Stimulated activated naive CD8-positive, alpha-beta T cell treated with anti-CD3 and anti-CD28 coated beads, Interleukin-15, Interleukin-2, amounts not matched to agents 100 ng/mL and 50 ng/mL, for 24 hours (primary cell): ENCODE results near the gene ZBTB40.

Source experiments
- H3K27ac Mint-ChIP-seq: one replicate; pipeline ENCODE4 v1.8.0; 2021; ENCODE audit warnings: mild to moderate bottlenecking, mixed read lengths
- H3K27me3 Mint-ChIP-seq: one replicate; pipeline ENCODE4 v1.8.0; 2021; ENCODE audit warnings: mixed read lengths
- H3K36me3 Mint-ChIP-seq: one replicate; pipeline ENCODE4 v1.8.0; 2021; ENCODE audit warnings: low read depth, mixed read lengths
- H3K4me1 Mint-ChIP-seq: one replicate; pipeline ENCODE4 v1.8.0; 2021; ENCODE audit warnings: low read depth, mixed read lengths
- H3K4me3 Mint-ChIP-seq: one replicate; pipeline ENCODE4 v1.8.0; 2021; ENCODE audit warnings: mild to moderate bottlenecking, mixed read lengths
- H3K9me3 Mint-ChIP-seq: one replicate; pipeline ENCODE4 v1.8.0; 2021; ENCODE audit warnings: mixed read lengths

Gene ZBTB40

DNA sequence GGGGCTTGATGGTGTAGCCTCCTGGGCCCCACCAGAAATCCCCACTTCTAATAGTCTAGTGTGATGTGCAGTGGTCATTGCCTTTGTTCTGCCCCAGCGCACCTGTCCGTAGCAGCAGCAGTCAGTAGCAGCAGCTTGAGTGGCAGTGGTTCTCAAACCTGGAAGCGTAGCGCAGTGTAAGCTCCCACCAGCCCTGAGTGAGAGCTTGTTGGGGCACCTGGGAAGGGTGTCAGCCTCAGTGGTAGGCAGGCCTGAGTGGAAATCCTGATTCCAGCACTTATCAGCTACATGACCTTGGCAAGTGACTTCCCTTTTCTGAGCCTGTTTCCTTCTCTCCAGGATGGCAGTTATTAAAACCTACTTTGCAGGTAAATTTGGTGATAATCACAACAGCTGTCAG lies 70.0 kb downstream of the ZBTB40 start:
- H3K36me3 Mint-ChIP-seq: peaks cover 62% of the 10 kb centered on the region
- no peaks in the 10 kb centered on the region for H3K27me3 Mint-ChIP-seq
- no peaks in the 10 kb centered on the region for H3K9me3 Mint-ChIP-seq
- H3K4me1 Mint-ChIP-seq: no peaks in the 10 kb centered on the region
- H3K4me3 Mint-ChIP-seq: no peak overlapping the region
- no peak overlapping the region for H3K27ac Mint-ChIP-seq

DNA sequence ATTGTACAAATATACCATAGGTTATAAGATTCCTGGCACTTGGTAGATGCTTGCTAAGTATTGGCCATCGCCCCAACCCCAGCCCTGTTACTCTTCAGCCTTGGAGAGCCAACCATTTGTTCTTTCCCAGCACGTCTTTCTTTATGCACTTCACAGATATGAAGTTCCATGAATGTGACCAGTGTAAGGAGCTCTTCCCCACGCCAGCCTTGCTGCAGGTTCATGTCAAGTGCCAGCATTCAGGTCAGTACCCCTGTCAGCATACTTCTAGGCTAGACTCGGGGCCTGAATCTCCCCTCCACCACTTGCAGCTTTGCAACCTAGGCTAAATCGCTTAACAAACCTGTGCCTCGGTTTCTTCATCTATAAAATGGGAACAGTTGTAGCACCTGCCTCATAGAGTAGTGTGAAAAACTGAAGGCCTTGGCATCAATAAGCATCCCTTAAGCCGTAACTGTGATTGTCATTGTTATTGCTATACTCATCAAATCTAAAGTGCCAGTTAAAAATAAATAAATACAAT lies 70.6 kb downstream of the ZBTB40 start:
- H3K4me1 Mint-ChIP-seq: no peaks in the 10 kb centered on the region
- H3K36me3 Mint-ChIP-seq: peaks cover 62% of the 10 kb centered on the region
- no peak overlapping the region for H3K27ac Mint-ChIP-seq
- no peak overlapping the region for H3K4me3 Mint-ChIP-seq
- no peaks in the 10 kb centered on the region for H3K27me3 Mint-ChIP-seq
- H3K9me3 Mint-ChIP-seq: no peaks in the 10 kb centered on the region

DNA sequence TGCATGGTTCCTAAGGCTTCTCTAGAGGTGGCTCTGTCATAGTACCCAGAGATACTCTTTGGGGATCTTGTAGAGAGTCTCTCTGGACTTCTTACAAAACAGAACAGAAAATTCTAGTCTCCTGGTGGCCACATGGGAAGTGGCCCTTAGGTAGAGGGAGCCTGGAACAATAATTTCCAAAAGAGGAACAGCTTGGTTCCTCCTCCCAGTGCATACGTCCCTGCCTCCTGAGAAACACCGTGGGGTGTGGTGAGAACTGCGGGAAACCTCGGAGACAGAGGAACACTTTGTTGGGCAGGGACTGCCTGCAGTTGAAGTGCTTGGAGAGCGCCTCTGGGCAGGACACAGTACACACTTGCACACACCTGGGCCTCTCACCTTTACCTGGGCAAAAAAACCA lies 72.8 kb downstream of the ZBTB40 start:
- Mint-ChIP-seq H3K4me3 (no peak overlapping the region), H3K9me3 (no peaks in the 10 kb centered on the region), H3K27ac (no peak overlapping the region), H3K36me3 (peaks cover 44% of the 10 kb centered on the region), H3K27me3 (no peaks in the 10 kb centered on the region), H3K4me1 (no peaks in the 10 kb centered on the region)

DNA sequence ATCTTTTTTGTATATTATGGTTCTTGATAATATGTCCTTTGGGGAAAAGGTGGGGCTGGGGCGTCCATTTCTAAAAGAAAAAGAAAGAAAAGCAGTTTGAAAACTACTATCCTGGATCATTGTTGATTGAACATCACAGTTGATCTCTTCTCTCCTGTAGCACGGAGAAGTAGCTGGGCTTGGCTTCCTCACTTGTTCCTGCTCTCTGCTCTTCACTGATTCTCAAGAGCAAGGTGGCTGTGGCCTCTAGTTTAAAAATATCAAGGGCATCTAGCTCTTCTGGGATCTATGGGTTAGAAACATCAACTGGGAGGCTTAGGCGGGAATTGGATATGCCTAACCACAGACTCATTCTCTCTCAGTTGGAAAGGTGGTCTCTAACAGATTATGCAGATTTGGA lies 73.6 kb downstream of the ZBTB40 start:
- H3K9me3 Mint-ChIP-seq: no peaks in the 10 kb centered on the region
- peaks cover 43% of the 10 kb centered on the region for H3K36me3 Mint-ChIP-seq
- no peaks in the 10 kb centered on the region for H3K27me3 Mint-ChIP-seq
- H3K4me1 Mint-ChIP-seq: no peaks in the 10 kb centered on the region
- H3K27ac Mint-ChIP-seq: no peak overlapping the region
- no peak overlapping the region for H3K4me3 Mint-ChIP-seq

DNA sequence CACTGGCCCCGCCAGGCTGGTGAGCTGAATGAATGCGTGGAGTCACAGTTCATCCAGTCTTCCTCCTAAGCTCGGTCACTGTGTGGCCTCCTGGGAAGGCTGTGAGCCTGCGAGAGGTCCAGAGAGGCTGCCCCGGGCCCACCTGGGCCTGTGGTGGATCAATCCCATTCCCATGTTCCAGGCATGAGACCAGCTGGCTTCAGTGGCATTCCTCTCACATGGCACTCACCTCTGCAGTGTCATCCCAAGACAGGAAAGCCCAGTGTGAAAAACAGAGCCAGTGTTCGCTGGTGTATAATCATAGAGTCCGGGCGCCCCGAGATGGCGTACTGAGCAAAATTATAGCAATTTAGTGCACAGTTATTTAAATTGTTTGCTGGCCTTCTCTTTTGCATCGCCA lies 74.0 kb downstream of the ZBTB40 start:
- H3K27me3 Mint-ChIP-seq: no peaks in the 10 kb centered on the region
- no peaks in the 10 kb centered on the region for H3K9me3 Mint-ChIP-seq
- no peaks in the 10 kb centered on the region for H3K4me1 Mint-ChIP-seq
- H3K27ac Mint-ChIP-seq: no peak overlapping the region
- H3K36me3 Mint-ChIP-seq: peaks cover 39% of the 10 kb centered on the region
- no peak overlapping the region for H3K4me3 Mint-ChIP-seq

DNA sequence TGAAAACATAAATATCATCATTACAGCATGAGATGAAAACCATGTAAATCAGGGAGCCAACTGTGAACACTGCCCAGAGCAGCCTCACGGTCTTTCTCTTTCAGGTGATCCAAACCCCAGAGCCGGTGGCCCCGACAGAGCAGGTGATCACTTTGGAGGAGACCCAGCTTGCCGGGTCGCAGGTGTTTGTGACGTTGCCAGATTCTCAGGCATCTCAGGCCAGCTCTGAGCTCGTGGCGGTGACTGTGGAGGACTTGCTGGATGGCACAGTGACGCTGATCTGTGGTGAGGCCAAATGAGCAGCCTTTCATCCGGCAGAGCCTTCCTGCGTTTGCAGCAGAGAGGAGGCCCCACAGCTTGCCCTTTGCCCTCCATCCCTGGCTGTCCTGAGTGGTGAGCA lies 74.4 kb downstream of the ZBTB40 start:
- Mint-ChIP-seq H3K27ac (no peak overlapping the region), H3K9me3 (no peaks in the 10 kb centered on the region), H3K4me1 (no peaks in the 10 kb centered on the region), H3K27me3 (no peaks in the 10 kb centered on the region), H3K36me3 (peaks cover 37% of the 10 kb centered on the region), H3K4me3 (no peak overlapping the region)

DNA sequence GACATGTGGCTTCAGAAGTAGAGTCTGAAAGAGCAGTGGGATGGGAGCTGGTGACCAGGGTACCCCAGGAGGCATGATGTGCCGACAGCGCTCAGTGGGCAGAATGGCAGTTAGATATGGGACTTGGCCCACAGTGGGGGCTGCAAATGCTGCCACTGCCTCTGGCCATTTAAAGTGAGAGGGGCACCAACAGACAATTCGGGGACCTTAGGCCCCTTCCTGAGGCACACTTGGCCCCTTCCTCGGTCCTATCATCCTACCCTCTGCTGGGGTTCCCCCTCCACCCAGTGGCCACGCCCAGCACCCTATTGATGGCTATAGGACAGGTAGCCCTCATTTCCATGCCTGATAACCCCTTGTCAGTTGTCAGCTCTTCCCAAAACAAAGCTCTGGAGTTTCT lies 75.0 kb downstream of the ZBTB40 start:
- no peak overlapping the region for H3K4me3 Mint-ChIP-seq
- no peaks in the 10 kb centered on the region for H3K27me3 Mint-ChIP-seq
- H3K27ac Mint-ChIP-seq: no peak overlapping the region
- peaks cover 37% of the 10 kb centered on the region for H3K36me3 Mint-ChIP-seq
- H3K4me1 Mint-ChIP-seq: no peaks in the 10 kb centered on the region
- no peaks in the 10 kb centered on the region for H3K9me3 Mint-ChIP-seq

DNA sequence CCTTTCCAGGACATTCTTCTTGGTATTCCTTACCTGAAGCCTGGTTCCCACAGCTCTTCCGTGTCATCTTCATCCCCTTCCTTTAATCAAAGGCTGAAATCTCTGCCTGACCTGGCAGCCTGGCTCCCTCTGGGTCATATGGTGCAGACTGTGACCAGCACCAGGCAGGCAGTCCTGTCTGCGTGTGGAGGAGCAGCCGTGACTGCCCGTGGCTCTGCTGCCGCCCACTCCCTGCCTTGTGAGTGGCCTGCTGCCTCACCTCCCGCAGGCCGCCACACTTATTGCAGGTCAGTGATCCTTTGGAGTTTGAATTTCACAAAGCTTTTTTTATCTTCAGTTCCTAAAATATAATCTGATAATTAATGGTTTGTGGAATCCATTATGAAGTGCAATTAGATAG lies 75.5 kb downstream of the ZBTB40 start:
- Mint-ChIP-seq H3K36me3 (peaks cover 34% of the 10 kb centered on the region), H3K4me3 (no peak overlapping the region), H3K9me3 (no peaks in the 10 kb centered on the region), H3K27ac (no peak overlapping the region), H3K4me1 (no peaks in the 10 kb centered on the region), H3K27me3 (no peaks in the 10 kb centered on the region)

DNA sequence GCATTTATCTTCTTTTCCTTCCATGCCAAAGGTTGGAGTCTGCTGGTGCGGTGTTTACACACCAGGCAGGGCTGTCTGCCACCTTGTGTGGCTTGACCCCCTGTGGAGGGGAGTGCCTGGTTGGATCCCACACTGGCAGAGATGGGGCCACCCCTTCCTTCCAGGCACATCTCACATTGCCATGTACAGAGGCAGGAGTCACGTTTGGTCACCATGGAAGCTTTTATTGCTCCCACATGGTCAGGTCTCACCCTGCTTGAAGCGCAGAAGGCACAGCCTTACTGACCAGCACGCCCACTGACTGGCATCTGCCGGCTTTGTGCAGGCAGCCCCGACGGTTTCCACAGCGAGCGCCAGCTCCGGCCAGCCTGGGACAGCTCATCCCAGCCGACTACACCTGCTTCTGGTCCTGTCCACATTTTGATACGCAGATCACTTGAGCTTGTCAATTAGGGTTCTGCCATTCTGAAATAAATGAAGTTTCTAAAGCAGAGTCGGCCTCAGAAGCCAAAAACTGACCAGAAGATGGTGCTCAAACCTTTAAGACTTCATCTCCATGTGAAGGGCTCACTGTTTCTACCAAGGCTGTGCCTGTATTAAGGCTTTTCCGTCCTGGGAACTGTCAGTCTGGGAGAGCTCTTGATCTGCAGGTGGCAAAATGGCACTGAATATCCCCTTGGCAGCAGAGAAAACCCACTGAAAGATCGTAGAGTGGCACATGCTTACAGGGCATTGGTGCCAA lies 76.1 kb downstream of the ZBTB40 start:
- H3K36me3 Mint-ChIP-seq: peaks cover 32% of the 10 kb centered on the region
- H3K27me3 Mint-ChIP-seq: no peaks in the 10 kb centered on the region
- H3K4me1 Mint-ChIP-seq: no peaks in the 10 kb centered on the region
- H3K4me3 Mint-ChIP-seq: no peak overlapping the region
- H3K27ac Mint-ChIP-seq: no peak overlapping the region
- H3K9me3 Mint-ChIP-seq: no peaks in the 10 kb centered on the region

DNA sequence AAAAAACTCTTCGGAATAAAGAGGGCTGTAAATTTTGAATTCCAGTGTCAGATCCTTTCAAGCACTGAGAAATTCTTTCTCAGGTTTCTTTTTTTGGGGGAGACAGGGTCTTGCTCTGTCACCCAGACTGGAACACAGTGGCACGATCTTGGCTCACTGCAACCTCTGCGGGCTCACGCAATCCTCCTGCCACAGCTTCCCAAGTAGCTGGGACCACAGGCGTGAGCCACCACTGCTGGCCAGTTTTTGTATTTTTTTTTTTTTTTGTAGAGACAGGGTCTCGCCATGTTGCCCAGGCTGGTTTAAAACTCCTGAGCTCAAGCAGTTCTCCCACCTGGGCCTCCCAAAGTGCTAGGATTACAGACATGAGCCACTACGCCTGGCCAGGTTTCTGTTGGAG lies 76.8 kb downstream of the ZBTB40 start:
- no peak overlapping the region for H3K4me3 Mint-ChIP-seq
- no peaks in the 10 kb centered on the region for H3K9me3 Mint-ChIP-seq
- no peaks in the 10 kb centered on the region for H3K4me1 Mint-ChIP-seq
- no peaks in the 10 kb centered on the region for H3K27me3 Mint-ChIP-seq
- H3K27ac Mint-ChIP-seq: no peak overlapping the region
- peaks cover 27% of the 10 kb centered on the region for H3K36me3 Mint-ChIP-seq

DNA sequence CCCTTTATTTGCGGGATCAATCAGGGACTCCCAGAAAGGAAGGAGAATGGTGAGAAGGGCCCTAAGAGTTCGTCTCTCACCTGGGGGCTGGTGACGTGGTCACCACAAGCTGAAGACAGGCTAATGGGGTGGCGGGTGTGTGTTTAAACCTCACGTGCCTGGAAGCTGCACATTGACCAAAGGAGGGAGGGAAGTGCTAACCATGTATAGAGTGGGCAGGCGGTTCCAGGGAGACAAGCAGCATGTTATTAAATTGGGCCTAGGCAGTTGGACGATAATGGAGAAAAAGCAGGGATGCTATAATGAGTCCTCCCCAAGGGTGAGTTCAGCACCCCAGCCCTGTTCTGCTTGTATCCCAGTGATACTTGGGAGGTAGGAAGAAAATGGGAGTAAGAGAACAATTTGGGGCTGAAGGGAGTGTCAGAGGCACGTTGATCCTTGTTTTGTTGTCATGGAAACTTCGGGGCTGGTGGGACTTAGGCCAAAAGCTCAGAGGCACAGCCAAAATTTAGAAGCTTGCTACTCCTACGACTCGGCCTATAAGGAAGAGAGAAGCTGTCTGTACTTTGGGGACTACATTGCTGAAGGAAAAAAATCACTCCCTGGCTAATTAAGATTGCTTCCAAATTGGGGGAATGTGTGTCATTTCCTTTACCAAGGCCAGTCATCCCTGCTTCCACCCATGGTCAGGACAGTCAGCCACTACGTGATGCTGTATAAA lies 78.4 kb downstream of the ZBTB40 start:
- Mint-ChIP-seq H3K4me3 (no peak overlapping the region), H3K4me1 (no peaks in the 10 kb centered on the region), H3K9me3 (no peaks in the 10 kb centered on the region), H3K27me3 (no peaks in the 10 kb centered on the region), H3K27ac (no peak overlapping the region), H3K36me3 (peaks cover 18% of the 10 kb centered on the region)

DNA sequence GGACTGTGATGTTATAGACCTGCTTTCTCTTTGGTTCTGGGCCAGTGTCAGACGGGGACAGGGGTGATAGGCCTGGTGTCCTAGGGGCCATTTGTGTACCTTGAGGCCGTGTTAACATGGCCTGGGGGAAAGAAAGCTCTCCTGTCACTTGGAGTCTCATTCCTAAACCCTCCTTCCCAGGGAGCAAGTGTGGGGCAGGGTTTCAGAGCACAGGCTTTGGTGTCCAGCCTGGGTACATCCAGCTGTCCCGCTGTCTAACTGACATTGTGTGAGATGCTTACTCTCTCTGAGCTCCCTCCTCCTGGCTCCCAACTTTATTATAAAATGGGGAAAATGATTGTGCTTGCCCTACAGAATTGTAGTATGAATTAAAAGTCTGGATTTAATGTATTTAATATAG lies 79.1 kb downstream of the ZBTB40 start:
- no peaks in the 10 kb centered on the region for H3K4me1 Mint-ChIP-seq
- no peaks in the 10 kb centered on the region for H3K27me3 Mint-ChIP-seq
- no peak overlapping the region for H3K27ac Mint-ChIP-seq
- H3K4me3 Mint-ChIP-seq: no peak overlapping the region
- H3K9me3 Mint-ChIP-seq: no peaks in the 10 kb centered on the region
- H3K36me3 Mint-ChIP-seq: peaks cover 14% of the 10 kb centered on the region

DNA sequence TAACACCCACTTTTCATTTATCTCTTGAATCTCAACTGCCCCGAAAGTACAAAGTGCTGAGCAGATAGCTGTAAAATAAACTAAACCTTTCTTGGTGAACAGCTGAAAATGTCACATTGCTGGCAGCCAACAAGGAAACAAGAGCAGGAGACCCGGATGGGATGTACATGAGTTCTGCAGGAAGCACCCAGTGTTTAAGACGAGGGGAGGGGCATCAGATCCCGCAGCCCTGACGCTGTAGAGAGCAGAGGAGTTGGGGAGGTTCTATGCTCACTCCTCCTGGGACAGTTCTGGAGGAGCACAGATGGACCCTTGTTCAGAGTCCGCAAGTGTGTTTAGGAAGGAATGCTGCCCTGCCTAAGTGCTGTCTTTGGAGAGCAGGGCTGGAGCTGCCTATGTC lies 79.6 kb downstream of the ZBTB40 start:
- Mint-ChIP-seq H3K4me3 (no peak overlapping the region), H3K36me3 (peaks cover 14% of the 10 kb centered on the region), H3K9me3 (no peaks in the 10 kb centered on the region), H3K27ac (no peak overlapping the region), H3K4me1 (no peaks in the 10 kb centered on the region), H3K27me3 (no peaks in the 10 kb centered on the region)

DNA sequence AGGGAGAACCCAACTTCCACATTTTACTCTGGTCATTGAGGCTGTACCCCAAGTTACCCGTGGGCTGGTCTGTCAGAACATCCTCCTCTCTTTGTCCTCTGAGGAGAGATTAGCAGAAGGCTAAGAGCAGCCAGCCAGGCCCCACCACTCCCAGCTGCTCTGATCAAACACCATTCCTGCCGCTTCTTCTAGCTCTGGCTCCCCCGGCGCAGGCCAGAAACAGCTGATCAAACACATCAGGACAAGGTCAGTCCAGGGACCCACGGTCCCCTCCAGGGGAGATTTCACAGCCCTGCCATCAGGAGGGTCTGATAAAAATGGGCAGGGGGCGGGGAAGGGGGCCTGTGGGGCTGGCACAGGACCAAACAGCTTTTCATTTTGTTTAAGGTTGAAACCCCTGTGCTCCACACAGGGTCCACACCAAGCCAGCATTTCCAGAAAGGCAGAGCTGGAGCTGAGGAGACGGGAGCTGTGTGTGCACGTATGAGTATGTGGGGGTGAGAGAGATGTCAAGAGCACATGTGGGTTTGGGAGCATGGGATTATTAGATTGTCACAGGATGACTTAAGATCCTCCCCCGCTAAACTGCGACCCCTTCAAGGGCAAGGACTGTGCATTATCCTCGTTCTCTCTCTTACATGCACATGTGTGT lies 81.7 kb downstream of the ZBTB40 start:
- Mint-ChIP-seq H3K36me3 (peaks cover 5% of the 10 kb centered on the region), H3K27me3 (no peaks in the 10 kb centered on the region), H3K4me1 (peaks cover 3% of the 10 kb centered on the region), H3K9me3 (no peaks in the 10 kb centered on the region), H3K27ac (no peak overlapping the region), H3K4me3 (no peak overlapping the region)

DNA sequence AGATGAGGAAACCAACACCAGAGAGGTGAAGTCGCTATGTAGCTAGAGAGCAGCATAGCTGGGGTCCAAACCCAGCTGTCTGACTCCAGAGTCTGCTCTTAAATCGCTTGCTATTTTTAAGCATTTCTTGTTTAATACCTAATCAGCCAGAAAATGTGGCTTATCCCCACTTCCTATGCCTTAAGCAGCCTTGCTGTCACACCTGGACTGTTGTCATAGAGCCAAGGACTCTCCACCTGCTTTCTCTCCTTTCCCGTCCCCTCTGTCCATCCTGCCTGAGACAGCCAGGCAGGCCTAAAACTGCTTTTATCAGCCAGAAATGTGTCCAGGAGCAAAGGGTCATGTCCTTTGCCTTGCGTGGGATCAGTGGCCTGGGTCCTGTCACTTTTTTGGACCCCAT lies 83.3 kb downstream of the ZBTB40 start:
- Mint-ChIP-seq H3K9me3 (no peaks in the 10 kb centered on the region), H3K4me3 (no peak overlapping the region), H3K4me1 (peaks cover 14% of the 10 kb centered on the region), H3K27me3 (no peaks in the 10 kb centered on the region), H3K27ac (no peak overlapping the region), H3K36me3 (peaks cover 2% of the 10 kb centered on the region)
